Mesenchymal stem cell (in vitro differentiated cells and primary cell): ENCODE data around the gene TPM3.

Source experiments
- DNase-seq: peaks from one replicate; pipeline ENCODE4 v3.0.0-alpha.2; 2013
- H2AFZ ChIP-seq: one replicate; pipeline ENCODE4 v1.6.1; 2013; ENCODE audit warnings: low read depth, mild to moderate bottlenecking, control low read depth, inconsistent platforms, low read length, moderate library complexity
- H2AK5ac ChIP-seq: 2 replicates; pipeline ENCODE4 v1.6.1; 2013; ENCODE audit warnings: low read length, moderate library complexity, mild to moderate bottlenecking, inconsistent platforms; ENCODE audit not compliant: severe bottlenecking
- H2BK120ac ChIP-seq: one replicate; pipeline ENCODE4 v1.6.1; 2013; ENCODE audit warnings: low read depth, mild to moderate bottlenecking, inconsistent platforms, low read length, moderate library complexity
- H2BK12ac ChIP-seq, 2 experiments: one replicate each; pipeline ENCODE4 v1.6.1; 2013; ENCODE audit warnings: inconsistent platforms in 2 of 2, low read length in 2 of 2, mild to moderate bottlenecking in 2 of 2, moderate library complexity in 2 of 2, control low read depth in 1 of 2
- H2BK15ac ChIP-seq: one replicate; pipeline ENCODE4 v1.6.1; 2013; ENCODE audit warnings: mild to moderate bottlenecking, low read depth, inconsistent platforms; ENCODE audit not compliant: poor library complexity, severe bottlenecking
- H2BK5ac ChIP-seq: 2 replicates; pipeline ENCODE4 v1.6.1; 2013; ENCODE audit warnings: low read depth, mild to moderate bottlenecking, low read length, control low read depth, inconsistent platforms; ENCODE audit not compliant: poor library complexity, severe bottlenecking
- H3K14ac ChIP-seq, 2 experiments: one replicate each; pipeline ENCODE4 v1.6.1; 2013; ENCODE audit warnings: inconsistent platforms in 2 of 2, low read length in 2 of 2, control low read depth in 1 of 2, mild to moderate bottlenecking in 1 of 2, moderate library complexity in 1 of 2
- H3K18ac ChIP-seq, 2 experiments: one replicate each; pipeline ENCODE4 v1.6.1; 2013; ENCODE audit warnings: inconsistent platforms in 2 of 2, low read length in 2 of 2, control low read depth in 1 of 2, low read depth in 1 of 2, mild to moderate bottlenecking in 1 of 2
- H3K23ac ChIP-seq, 2 experiments: one replicate each; pipeline ENCODE4 v1.6.1; 2013; ENCODE audit warnings: inconsistent platforms in 2 of 2, low read length in 2 of 2, mild to moderate bottlenecking in 2 of 2, moderate library complexity in 2 of 2, control low read depth in 1 of 2
- H3K27ac ChIP-seq: 2 replicates; pipeline ENCODE4 v1.5.1; 2013; ENCODE audit warnings: mild to moderate bottlenecking, moderate library complexity, low read length, control low read depth, inconsistent platforms; ENCODE audit not compliant: poor library complexity, severe bottlenecking
- H3K27me3 ChIP-seq, 2 experiments: 2 replicates each; pipeline versions ENCODE4 v1.6.1 to v1.7.0; 2013; ENCODE audit warnings: low read length in 2 of 2, mild to moderate bottlenecking in 2 of 2, moderate library complexity in 2 of 2, control low read depth in 1 of 2, inconsistent platforms in 1 of 2; ENCODE audit not compliant: control insufficient read depth in 1 of 2, insufficient read depth in 1 of 2
- H3K36me3 ChIP-seq, 2 experiments: 2 replicates each; pipeline versions ENCODE4 v1.6.1 to v1.7.0; 2013; ENCODE audit warnings: low read length in 2 of 2, control low read depth in 1 of 2, inconsistent platforms in 1 of 2, low read depth in 1 of 2, mild to moderate bottlenecking in 1 of 2; ENCODE audit not compliant: insufficient read depth in 2 of 2, control insufficient read depth in 1 of 2
- H3K4ac ChIP-seq, 2 experiments: one replicate each; pipeline ENCODE4 v1.6.1; 2013; ENCODE audit warnings: inconsistent platforms in 2 of 2, low read length in 2 of 2, mild to moderate bottlenecking in 2 of 2, moderate library complexity in 2 of 2, control low read depth in 1 of 2, low read depth in 1 of 2
- H3K4me1 ChIP-seq: 2 replicates; pipeline ENCODE4 v1.6.1; 2013; ENCODE audit warnings: low read depth, low read length, control low read depth; ENCODE audit not compliant: control insufficient read depth, insufficient read depth
- H3K4me2 ChIP-seq: 2 replicates; pipeline ENCODE4 v1.6.1; 2013; ENCODE audit warnings: low read length, mild to moderate bottlenecking, inconsistent platforms; ENCODE audit not compliant: poor library complexity, severe bottlenecking
- H3K4me3 ChIP-seq, 2 experiments: 2 replicates each; pipeline versions ENCODE4 v1.5.1 to v1.7.0; 2013; ENCODE audit warnings: low read length in 2 of 2, mild to moderate bottlenecking in 2 of 2, control low read depth in 1 of 2, low read depth in 1 of 2; ENCODE audit not compliant: insufficient read depth in 1 of 2
- H3K79me1 ChIP-seq: replicated peaks from 2 replicates; pipeline ENCODE4 v1.6.1; 2013; ENCODE audit warnings: mild to moderate bottlenecking, control low read depth, low read length, inconsistent platforms; ENCODE audit not compliant: poor library complexity, severe bottlenecking
- H3K9ac ChIP-seq: 2 replicates; pipeline ENCODE4 v1.7.0; 2013; ENCODE audit warnings: mild to moderate bottlenecking, low read length, moderate library complexity
- H3K9me3 ChIP-seq: 2 replicates; pipeline ENCODE4 v1.7.0; 2013; ENCODE audit warnings: mild to moderate bottlenecking, low read length; ENCODE audit not compliant: control insufficient read depth
- H4K8ac ChIP-seq: one replicate; pipeline ENCODE4 v1.6.1; 2013; ENCODE audit warnings: inconsistent platforms, mild to moderate bottlenecking, low read length, moderate library complexity
- H4K91ac ChIP-seq: one replicate; pipeline ENCODE4 v1.6.1; 2013; ENCODE audit warnings: mild to moderate bottlenecking, low read length, inconsistent platforms
- WGBS: methylation state at CpG from one replicate; pipeline ENCODE4 v1.1.7; 2013; ENCODE audit warnings: mixed read lengths; 5-methylcytosine and 5-hydroxymethylcytosine counted together

TPM3 gene

GRCh38 chr1:154199563-154199879 lies 7.6 kb upstream of the TPM3 start:
- H3K4me1 ChIP-seq, result no peaks in the 10 kb centered on the region
- H3K14ac ChIP-seq, result no peak overlapping the region
- no peaks in the 10 kb centered on the region for H3K79me1 ChIP-seq
- H3K18ac ChIP-seq, result no peak overlapping the region
- no peak overlapping the region for H4K8ac ChIP-seq
- H3K36me3 ChIP-seq, result no peaks in the 10 kb centered on the region
- H3K23ac ChIP-seq, result no peak overlapping the region
- H3K27me3 ChIP-seq, result peaks cover 3 to 11% of the 10 kb centered on the region in 2 experiments
- no peak overlapping the region for H3K4ac ChIP-seq
- peak overlapping the region in 1 of 2 experiments; percentile 15 for H2BK12ac ChIP-seq
- no peak overlapping the region for H2BK15ac ChIP-seq
- H2AK5ac ChIP-seq, result no peak overlapping the region
- H3K4me3 ChIP-seq, result peak overlapping the region in 1 of 2 experiments; percentile 46
- H2AFZ ChIP-seq, result peak overlapping the region; percentile 46
- no peaks in the 10 kb centered on the region for H3K9me3 ChIP-seq
- H4K91ac ChIP-seq, result no peak overlapping the region
- peak; percentile 43 for DNase-seq
- H3K9ac ChIP-seq, result peak overlapping the region; percentile 53
- no peak overlapping the region for H3K27ac ChIP-seq
- H2BK120ac ChIP-seq, result no peak overlapping the region
- 91% methylated on average over 3 of the region's 3 CpGs for WGBS
- no peak overlapping the region for H3K4me2 ChIP-seq
- H2BK5ac ChIP-seq, result no peak overlapping the region

- H3K4me2 ChIP-seq, result no peak overlapping the region
- no peak overlapping the region for H2BK5ac ChIP-seq
- no peak overlapping the region for H3K14ac ChIP-seq
- peaks cover 8 to 16% of the 10 kb centered on the region in 2 experiments for H3K27me3 ChIP-seq
- WGBS, result 8% methylated on average over 3 of the region's 5 CpGs
- peak; percentile 79 for DNase-seq
- H4K8ac ChIP-seq, result no peak overlapping the region
- H3K4me1 ChIP-seq, result no peaks in the 10 kb centered on the region
- no peak overlapping the region for H2AK5ac ChIP-seq
- H3K9me3 ChIP-seq, result no peaks in the 10 kb centered on the region
- no peak overlapping the region for H4K91ac ChIP-seq
- no peak overlapping the region for H3K23ac ChIP-seq
- no peak overlapping the region for H2BK120ac ChIP-seq
- peak overlapping the region; percentile 53 for H3K9ac ChIP-seq
- no peak overlapping the region for H3K4ac ChIP-seq
- H3K79me1 ChIP-seq, result no peaks in the 10 kb centered on the region
- no peak overlapping the region for H3K18ac ChIP-seq
- H3K27ac ChIP-seq, result no peak overlapping the region
- peak overlapping the region in 1 of 2 experiments; percentile 46 for H3K4me3 ChIP-seq
- peak overlapping the region in 1 of 2 experiments; percentile 15 for H2BK12ac ChIP-seq
- H2AFZ ChIP-seq, result peak overlapping the region; percentile 46
- no peak overlapping the region for H2BK15ac ChIP-seq
- H3K36me3 ChIP-seq, result no peaks in the 10 kb centered on the region
These were observed 7.1 kb upstream of the TPM3 start for GRCh38 chr1:154198756-154199562.

- no peaks in the 10 kb centered on the region for H3K36me3 ChIP-seq
- no peak for DNase-seq
- no peak overlapping the region for H2BK120ac ChIP-seq
- no peak overlapping the region for H2AK5ac ChIP-seq
- no peak overlapping the region for H2BK5ac ChIP-seq
- H3K9me3 ChIP-seq, result no peaks in the 10 kb centered on the region
- H3K9ac ChIP-seq, result no peak overlapping the region
- peaks cover 31 to 45% of the 10 kb centered on the region in 2 experiments for H3K27me3 ChIP-seq
- H4K91ac ChIP-seq, result peak overlapping the region; percentile 9
- H4K8ac ChIP-seq, result no peak overlapping the region
- 87% methylated on average over 8 of the region's 8 CpGs for WGBS
- no peak overlapping the region for H3K18ac ChIP-seq
- H3K79me1 ChIP-seq, result no peaks in the 10 kb centered on the region
- no peak overlapping the region for H3K23ac ChIP-seq
- no peak overlapping the region for H2BK15ac ChIP-seq
- H3K27ac ChIP-seq, result no peak overlapping the region
- no peak overlapping the region for H3K4me2 ChIP-seq
- H3K14ac ChIP-seq, result no peak overlapping the region
- no peak overlapping the region for H2AFZ ChIP-seq
- no peak overlapping the region for H3K4me3 ChIP-seq
- H2BK12ac ChIP-seq, result no peak overlapping the region
- no peaks in the 10 kb centered on the region for H3K4me1 ChIP-seq
- no peak overlapping the region for H3K4ac ChIP-seq
These were observed 1.9 kb upstream of the TPM3 start for GRCh38 chr1:154193821-154194220.

GRCh38 chr1:154192476-154192875 lies 576 bp upstream of the TPM3 start:
- no peak overlapping the region for H2AFZ ChIP-seq
- no peak overlapping the region for H2BK5ac ChIP-seq
- no peak overlapping the region for H2AK5ac ChIP-seq
- no peak overlapping the region for H3K4me3 ChIP-seq
- DNase-seq, result no peak
- H2BK15ac ChIP-seq, result no peak overlapping the region
- no peak overlapping the region for H3K18ac ChIP-seq
- no peak overlapping the region for H3K23ac ChIP-seq
- no peaks in the 10 kb centered on the region for H3K79me1 ChIP-seq
- no peaks in the 10 kb centered on the region for H3K9me3 ChIP-seq
- WGBS, result 88% methylated on average over 1 of the region's 3 CpGs
- H3K9ac ChIP-seq, result no peak overlapping the region
- no peak overlapping the region for H3K4ac ChIP-seq
- no peak overlapping the region for H4K91ac ChIP-seq
- no peak overlapping the region for H2BK12ac ChIP-seq
- no peak overlapping the region for H3K4me2 ChIP-seq
- no peak overlapping the region for H3K27ac ChIP-seq
- H2BK120ac ChIP-seq, result no peak overlapping the region
- H3K27me3 ChIP-seq, result peaks cover 35 to 45% of the 10 kb centered on the region in 2 experiments
- no peak overlapping the region for H3K14ac ChIP-seq
- no peaks in the 10 kb centered on the region for H3K4me1 ChIP-seq
- H4K8ac ChIP-seq, result no peak overlapping the region
- no peaks in the 10 kb centered on the region for H3K36me3 ChIP-seq
